Spleen (tissue), 11 donors: ENCODE data around the gene ITSN1. TPM values are rescaled to one million over a fixed set of nuclear protein-coding genes. Genes with fewer than 3 reads are reported as not detected.

Experiments
- DNase-seq: peaks from one replicate; pipeline ENCODE4 v3.0.0-alpha.2; 2020
- H3K27ac ChIP-seq, 8 donors: fragments of 200-600 bp; sonication (generic) in 7 of 8; 1 replicate in 4 of 8; 2 replicates in 4 of 8; pipeline versions ENCODE4 v1.5.0 to v1.8.0; 2016 to 2021; ENCODE audit warnings: inconsistent platforms in 4 of 8, mild to moderate bottlenecking in 4 of 8, moderate library complexity in 1 of 8
- H3K27me3 ChIP-seq, 7 donors: fragments of 200-600 bp; sonication (generic) in 6 of 7; replicated peaks in 1 of 7; 1 replicate in 4 of 7; 2 replicates in 3 of 7; pipeline versions ENCODE4 v1.5.0 to v1.8.0; 2016 to 2021; ENCODE audit warnings: inconsistent platforms in 3 of 7, mild to moderate bottlenecking in 1 of 7
- H3K36me3 ChIP-seq, 6 donors: fragments of 200-600 bp; sonication (generic) in 5 of 6; 1 replicate in 4 of 6; 2 replicates in 2 of 6; pipeline versions ENCODE4 v1.5.0 to v1.8.0; 2016 to 2021; ENCODE audit warnings: inconsistent platforms in 2 of 6
- H3K4me1 ChIP-seq, 6 donors: fragments of 200-600 bp; sonication (generic) in 5 of 6; 1 replicate in 3 of 6; 2 replicates in 3 of 6; pipeline versions ENCODE4 v1.5.0 to v1.8.0; 2016 to 2021; ENCODE audit warnings: inconsistent platforms in 3 of 6
- H3K4me3 ChIP-seq, 8 donors: fragments of 200-600 bp; sonication (generic) in 7 of 8; 1 replicate in 4 of 8; 2 replicates in 4 of 8; pipeline versions ENCODE4 v1.5.0 to v1.8.0; 2016 to 2021; ENCODE audit warnings: inconsistent platforms in 4 of 8, mild to moderate bottlenecking in 4 of 8, moderate library complexity in 2 of 8
- H3K9me3 ChIP-seq, 8 donors: fragments of 200-600 bp; sonication (generic) in 7 of 8; 1 replicate in 4 of 8; 2 replicates in 4 of 8; pipeline versions ENCODE4 v1.5.0 to v1.8.0; 2016 to 2021; ENCODE audit warnings: inconsistent platforms in 4 of 8
- POLR2A ChIP-seq, 3 donors: fragments of 450-650 bp; IDR thresholded peaks; one replicate each; pipeline ENCODE4 v1.5.1; 2017; ENCODE audit warnings: antibody characterized with exemption in 3 of 3, mild to moderate bottlenecking in 1 of 3
- POLR2AphosphoS5 ChIP-seq, 3 donors: sonication (generic); formaldehyde crosslinking; IDR thresholded peaks; one replicate each; pipeline ENCODE4 v1.5.1; 2017; ENCODE audit warnings: antibody characterized with exemption in 3 of 3
- WGBS, 5 donors: extraction: QIAGEN DNeasy Blood & Tissue Kit in 3 of 5; methylation state at CpG; one replicate each; pipeline versions ENCODE4 v1.1.5 to v1.1.7; 2013 to 2018; 5-methylcytosine and 5-hydroxymethylcytosine counted together
- intact Hi-C: fragments of 100-400 bp; cut with DNase I; formaldehyde crosslinking; loops from one replicate; pipeline ENCODE4 v1.15.0; 2023; ENCODE audit warnings: low total_unique reads
- polyA plus RNA-seq, 3 donors: library from polyadenylated mRNA; stranded (reverse); fragments of 200-250 nt; gene quantifications; one replicate each; pipeline ENCODE4 v1.2.1, GENCODE V29; 2013
- total RNA-seq, 7 donors: library from RNA; depleted of rRNA in 3 of 7; stranded (reverse); fragments of >200 nt in 3 of 7; fragmentation: NEBNext Ultra II Directional in 4 of 7; extraction: Animal tissue kit (Norgen Biotek cat#: 25700) in 4 of 7; gene quantifications; one replicate each; pipeline versions ENCODE4 v1.1.0 to v1.2.1, GENCODE V29; 2016 to 2021
- TF ChIP-seq, protein P1 (sequence below), 11 experiments: fragments of 200-600 bp in 7 of 11; fragments of 450-650 bp in 4 of 11; sonication (generic) in 4 of 11; IDR thresholded peaks in 8 of 11; conservative IDR thresholded peaks in 3 of 11; 1 replicate in 7 of 11; 2 replicates in 4 of 11; pipeline versions ENCODE4 v1.4.0 to v1.8.0; 2016 to 2021; ENCODE audit warnings: antibody characterized with exemption in 11 of 11, inconsistent platforms in 4 of 11, mild to moderate bottlenecking in 1 of 11
- donor health status: healthy with polysubstance abuse.
- donor health status: DM: no; HTN: no; CAD: no; lungs with moderate emphysema.
- donor health status: DM: no; HTN: no; CAD: no.
- donor health status: Bipolar disorder and iron deficiency.
- donor health status: healthy.
- donor health status: DM: no; HTN: no; CAD: no.
- donor health status: DM: yes; HTN: yes; CAD: no.

ITSN1 gene
- total and polyA plus RNA-seq, 10 donors, result 4.1 to 89.0 (median 42.6) TPM

DNA sequence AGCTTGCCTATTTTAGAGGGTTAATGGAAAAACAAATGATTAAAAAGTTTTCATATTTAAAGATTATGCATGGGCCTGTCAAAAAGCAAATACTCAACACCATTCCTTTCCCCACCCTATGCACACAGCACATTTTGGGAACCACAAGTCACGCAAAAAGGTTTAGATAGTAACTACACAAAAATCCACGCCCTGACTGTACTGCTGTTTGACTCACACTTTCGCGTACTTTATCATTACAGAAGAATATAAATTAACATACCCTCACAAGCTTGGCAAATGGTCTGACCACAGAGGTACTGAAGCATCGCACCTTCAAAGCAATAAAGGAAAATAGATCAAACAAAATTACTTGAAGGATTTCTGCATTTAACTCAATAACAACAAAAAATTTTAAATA lies 271.9 kb downstream of the ITSN1 start:
- DNase-seq, result no peak
- H3K4me3 ChIP-seq, result peak overlapping the region in 4 of 8 donors; percentile 69 to 85 (median 80)
- no peaks in the 10 kb centered on the region for H3K27me3 ChIP-seq
- peaks cover 4 to 49% (median 38%) of the 10 kb centered on the region in 6 donors for H3K36me3 ChIP-seq
- intact Hi-C loops, result no loop called here
- no peak for TF ChIP-seq POLR2A (IDR thresholded peaks at IDR 0.05)
- no peak for TF ChIP-seq POLR2AphosphoS5 (IDR thresholded peaks at IDR 0.05)
- TF ChIP-seq, protein P1, sequence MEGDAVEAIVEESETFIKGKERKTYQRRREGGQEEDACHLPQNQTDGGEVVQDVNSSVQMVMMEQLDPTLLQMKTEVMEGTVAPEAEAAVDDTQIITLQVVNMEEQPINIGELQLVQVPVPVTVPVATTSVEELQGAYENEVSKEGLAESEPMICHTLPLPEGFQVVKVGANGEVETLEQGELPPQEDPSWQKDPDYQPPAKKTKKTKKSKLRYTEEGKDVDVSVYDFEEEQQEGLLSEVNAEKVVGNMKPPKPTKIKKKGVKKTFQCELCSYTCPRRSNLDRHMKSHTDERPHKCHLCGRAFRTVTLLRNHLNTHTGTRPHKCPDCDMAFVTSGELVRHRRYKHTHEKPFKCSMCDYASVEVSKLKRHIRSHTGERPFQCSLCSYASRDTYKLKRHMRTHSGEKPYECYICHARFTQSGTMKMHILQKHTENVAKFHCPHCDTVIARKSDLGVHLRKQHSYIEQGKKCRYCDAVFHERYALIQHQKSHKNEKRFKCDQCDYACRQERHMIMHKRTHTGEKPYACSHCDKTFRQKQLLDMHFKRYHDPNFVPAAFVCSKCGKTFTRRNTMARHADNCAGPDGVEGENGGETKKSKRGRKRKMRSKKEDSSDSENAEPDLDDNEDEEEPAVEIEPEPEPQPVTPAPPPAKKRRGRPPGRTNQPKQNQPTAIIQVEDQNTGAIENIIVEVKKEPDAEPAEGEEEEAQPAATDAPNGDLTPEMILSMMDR (IDR thresholded peaks at IDR 0.05 in 8 of 11, conservative IDR thresholded peaks at IDR 0.05 in 3 of 11), result no peak
- H3K4me1 ChIP-seq, result peaks cover 12 to 36% (median 27%) of the 10 kb centered on the region in 6 donors
- H3K27ac ChIP-seq, result no peak overlapping the region
- no peaks in the 10 kb centered on the region for H3K9me3 ChIP-seq
- WGBS, 5 donors, result 72 to 80% (median 76%) methylated on average over 5 of the region's 5 CpGs

DNA sequence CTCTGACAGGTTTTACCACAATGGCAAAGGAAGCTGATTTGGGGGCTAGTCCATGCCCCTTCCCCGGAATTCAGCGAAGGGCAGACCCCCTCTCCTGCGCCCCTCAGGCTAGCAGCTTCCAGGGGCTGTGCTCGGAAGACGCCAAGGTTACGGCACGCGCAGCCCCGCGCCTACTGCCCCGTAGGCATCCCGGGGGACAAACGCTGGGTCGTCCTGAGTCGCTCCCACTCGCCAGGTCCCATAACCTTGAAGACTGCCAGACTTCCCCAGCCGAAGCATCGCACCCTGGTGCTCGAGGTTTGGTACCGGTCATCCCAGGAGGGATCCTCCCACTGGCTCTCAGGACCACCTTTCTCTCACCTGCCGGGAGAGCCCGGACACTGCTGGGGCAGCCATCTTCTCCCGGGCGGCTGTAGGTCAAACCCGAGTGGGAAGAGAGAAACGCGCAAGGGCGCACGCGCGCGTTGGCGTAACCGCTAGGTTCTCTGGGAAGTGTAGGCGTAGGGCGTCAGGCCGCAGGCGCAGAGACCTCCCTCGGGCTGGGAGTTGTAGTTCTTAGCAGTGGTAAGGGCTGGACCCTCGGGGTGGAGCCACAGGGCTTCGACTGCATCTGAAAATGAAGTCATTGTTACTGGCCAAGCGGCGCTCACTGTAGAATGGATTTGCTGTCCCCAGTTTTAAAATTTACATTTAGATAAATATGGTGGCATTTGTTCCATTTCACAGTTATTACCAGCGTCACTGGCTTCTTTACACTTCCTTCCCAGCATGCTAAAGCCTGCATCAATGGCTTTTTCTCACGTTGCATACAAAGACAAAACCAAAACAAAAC lies 273.3 kb downstream of the ITSN1 start, which contains the start of gene ATP5PO:
Gene ATP5PO (minus strand): TSS at position 437 of the 832 bp plus-strand sequence. CDS start 41 bp downstream, at position 396.
- H3K27ac ChIP-seq, result peak within 1 kb of the TSS; percentile 49 to 90 (median 84)
- H3K36me3 ChIP-seq, result peaks cover 4 to 35% (median 25%) of the 10 kb centered on the region in 6 donors
- H3K9me3 ChIP-seq, result no peaks in the 10 kb centered on the region
- DNase-seq, result peak; percentile 99
- intact Hi-C loops, result loop anchor here (5.0 kb wide), 1 partner anchor 702 kb away; the partner anchor contains the start of gene RCAN1
- peak within 1 kb of the TSS; percentile 68 to 85 (median 72) for H3K4me3 ChIP-seq
- peaks cover 12 to 36% (median 27%) of the 10 kb centered on the region in 6 donors for H3K4me1 ChIP-seq
- TF ChIP-seq POLR2AphosphoS5 (IDR thresholded peaks at IDR 0.05) (peak; percentile 94 to 95 (median 95)), POLR2A (IDR thresholded peaks at IDR 0.05) (peak; percentile 26 to 66 (median 53))
- TF ChIP-seq, protein P1 (IDR thresholded peaks at IDR 0.05 in 8 of 11, conservative IDR thresholded peaks at IDR 0.05 in 3 of 11), result peak in 5 of 11 experiments; percentile 6 to 28 (median 15)
- H3K27me3 ChIP-seq, result no peaks in the 10 kb centered on the region
- 0 to 2% (median 1%) methylated on average over 21 to 45 of the region's 45 CpGs for WGBS, 5 donors

DNA sequence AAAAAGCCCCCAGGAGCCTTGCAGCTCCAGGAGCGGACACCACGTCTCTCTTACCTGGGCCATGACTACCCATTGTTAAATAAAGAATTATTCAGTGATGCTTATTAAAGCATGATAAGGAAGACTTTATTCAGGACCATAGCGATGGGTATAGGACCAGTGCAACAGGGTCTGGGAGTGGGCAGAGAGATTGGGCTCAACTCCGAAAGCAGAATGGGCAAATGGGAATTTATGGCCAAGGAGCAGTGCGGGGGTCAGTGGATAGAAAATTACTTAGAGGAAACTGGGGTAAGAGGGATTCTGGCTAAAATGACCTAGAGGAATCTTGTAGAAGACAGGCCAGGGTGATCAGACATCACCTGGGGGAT lies 273.9 kb downstream of the ITSN1 start:
- no peaks in the 10 kb centered on the region for H3K27me3 ChIP-seq
- intact Hi-C loops, result loop anchor here (5.0 kb wide), 1 partner anchor 701 kb away; the partner anchor contains the start of gene RCAN1
- no peak for DNase-seq
- no peaks in the 10 kb centered on the region for H3K9me3 ChIP-seq
- H3K36me3 ChIP-seq, result peaks cover 4 to 29% (median 19%) of the 10 kb centered on the region in 6 donors
- H3K27ac ChIP-seq, result peak overlapping the region; percentile 49 to 90 (median 84)
- peak overlapping the region; percentile 68 to 85 (median 72) for H3K4me3 ChIP-seq
- WGBS, 5 donors, result 57 to 65% (median 62%) methylated on average over 5 of the region's 5 CpGs
- peaks cover 12 to 36% (median 27%) of the 10 kb centered on the region in 6 donors for H3K4me1 ChIP-seq
- TF ChIP-seq POLR2A (IDR thresholded peaks at IDR 0.05) (no peak), POLR2AphosphoS5 (IDR thresholded peaks at IDR 0.05) (no peak)
- TF ChIP-seq, protein P1 (IDR thresholded peaks at IDR 0.05 in 8 of 11, conservative IDR thresholded peaks at IDR 0.05 in 3 of 11), result no peak

DNA sequence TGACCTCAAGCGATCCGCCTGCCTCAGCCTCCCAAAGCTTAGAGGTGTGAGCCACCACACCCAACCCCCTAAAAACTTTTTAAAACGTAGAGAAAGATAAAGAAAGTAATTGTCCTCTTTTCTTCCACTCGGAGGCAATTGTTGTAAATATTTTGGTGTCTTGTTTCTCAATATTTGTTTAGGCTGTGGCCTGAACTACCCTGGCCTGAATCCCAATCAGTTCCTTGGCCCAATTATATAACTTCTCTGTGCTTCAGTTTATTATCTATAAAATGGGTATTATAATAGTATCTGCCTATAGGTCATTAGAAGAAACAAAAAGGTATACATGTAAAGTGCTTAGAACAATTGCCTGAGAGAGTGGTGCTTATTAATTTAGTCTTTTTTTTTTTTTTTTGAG lies 275.1 kb downstream of the ITSN1 start:
- Histone ChIP-seq H3K9me3 (no peaks in the 10 kb centered on the region), H3K4me1 (peaks cover 12 to 35% (median 27%) of the 10 kb centered on the region in 6 donors), H3K27ac (no peak overlapping the region), H3K36me3 (peaks cover 0 to 16% (median 8%) of the 10 kb centered on the region in 6 donors), H3K4me3 (no peak overlapping the region), H3K27me3 (no peaks in the 10 kb centered on the region)
- 86 to 96% (median 89%) methylated on average over 4 of the region's 4 CpGs for WGBS, 5 donors
- intact Hi-C loops, result loop anchor here (5.0 kb wide), 1 partner anchor 700 kb away; the partner anchor contains the start of gene RCAN1
- TF ChIP-seq, protein P1 (IDR thresholded peaks at IDR 0.05 in 8 of 11, conservative IDR thresholded peaks at IDR 0.05 in 3 of 11), result no peak
- TF ChIP-seq POLR2A (IDR thresholded peaks at IDR 0.05) (no peak), POLR2AphosphoS5 (IDR thresholded peaks at IDR 0.05) (no peak)
- DNase-seq, result no peak
